C4-2B (cell line): ENCODE results near the gene FOSB.

ENCODE experiments used
- H3K27ac ChIP-seq: fragments of 450-650 bp; 2 replicates; pipeline ENCODE4 v1.5.1; 2017
- CTCF ChIP-seq: fragments of 450-650 bp; conservative IDR thresholded peaks from 2 replicates; pipeline ENCODE4 v1.5.1; 2017; ENCODE audit warnings: mild to moderate bottlenecking
- ZFX ChIP-seq: fragments of 450-650 bp; IDR thresholded peaks from 2 replicates; pipeline ENCODE4 v1.6.1; 2017

FOSB gene

GRCh38 chr19:45503909-45504308, 36.1 kb downstream of the FOSB start:
- TF ChIP-seq CTCF (no peak), ZFX (no peak)
- H3K27ac ChIP-seq: no peak overlapping the region

GRCh38 chr19:45505151-45505995, 37.6 kb downstream of the FOSB start:
- TF ChIP-seq CTCF: no peak
- TF ChIP-seq ZFX: no peak

GRCh38 chr19:45505996-45506245, 38.1 kb downstream of the FOSB start:
- H3K27ac ChIP-seq: peak overlapping the region; percentile 82
- TF ChIP-seq CTCF (no peak), ZFX (no peak)

More at GRCh38 chr19:45505151-45505995, 37.6 kb downstream of the FOSB start:
- H3K27ac ChIP-seq: peak overlapping the region; percentile 82

GRCh38 chr19:45506246-45506988, 38.6 kb downstream of the FOSB start:
- peak; percentile 49 for TF ChIP-seq CTCF
- no peak for TF ChIP-seq ZFX
- H3K27ac ChIP-seq: peak overlapping the region; percentile 82

- TF ChIP-seq ZFX (no peak), CTCF (no peak)
- peak within 1 kb of the TSS; percentile 82 for H3K27ac ChIP-seq
Observed at GRCh38 chr19:45506989-45507871, 39.4 kb downstream of the FOSB start, which contains the start of gene VASP. VASP (plus strand) TSS chr19:45507479; CDS start chr19:45507772, 293 bp downstream.

- H3K27ac ChIP-seq: peak overlapping the region; percentile 82
- TF ChIP-seq CTCF: no peak
- TF ChIP-seq ZFX: no peak
Observed at GRCh38 chr19:45507872-45508416, 40.1 kb downstream of the FOSB start.
